BJ (cell line): ENCODE data around the gene RGMB. TPM values are rescaled to one million over a fixed set of nuclear protein-coding genes. Genes with fewer than 3 reads are reported as not detected.

Experiments
- CTCF ChIA-PET: fragments of 350-600 bp; formaldehyde crosslinking; extraction: SDS; loops from one replicate; lab custom pipeline; 2021; ENCODE audit warnings: antibody characterized with exemption, inconsistent platforms; lab: Yijun Ruan, JAX
- POLR2A ChIA-PET: fragments of 300-600 bp; sonication (Branson Sonifier 250); formaldehyde crosslinking; extraction: SDS; loops from one replicate; lab custom pipeline; 2021; ENCODE audit warnings: antibody characterized with exemption; lab: Charles Lee
- DNase-seq: peaks from one replicate; pipeline ENCODE4 v3.0.0-alpha.2; 2011; ENCODE audit warnings: low read depth
- H3K27me3 ChIP-seq: 2 replicates; pipeline ENCODE4 v1.6.0; 2011; ENCODE audit warnings: low read length; ENCODE audit not compliant: control insufficient read depth, insufficient read depth
- H3K36me3 ChIP-seq: 2 replicates; pipeline ENCODE4 v1.5.1; 2011; ENCODE audit warnings: low read length; ENCODE audit not compliant: control insufficient read depth, insufficient read depth
- H3K4me3 ChIP-seq: 2 replicates; pipeline ENCODE4 v1.5.1; 2011; ENCODE audit warnings: low read depth, mild to moderate bottlenecking, control low read depth, low read length
- polyA plus RNA-seq: library from polyadenylated mRNA; depleted of rRNA; stranded (reverse); fragments of >200 nt; gene quantifications from 2 replicates; pipeline ENCODE4 v1.2.3, GENCODE V29; 2011
- TF ChIP-seq, protein P1 (sequence below): IDR thresholded peaks from 2 replicates; pipeline ENCODE4 v1.5.1; 2011; ENCODE audit warnings: low read depth, mild to moderate bottlenecking, control low read depth, inconsistent platforms, low read length, moderate library complexity; ENCODE audit not compliant: insufficient read depth

The RGMB gene
- polyA plus RNA-seq, 1 experiment, result 89.7 TPM

DNA sequence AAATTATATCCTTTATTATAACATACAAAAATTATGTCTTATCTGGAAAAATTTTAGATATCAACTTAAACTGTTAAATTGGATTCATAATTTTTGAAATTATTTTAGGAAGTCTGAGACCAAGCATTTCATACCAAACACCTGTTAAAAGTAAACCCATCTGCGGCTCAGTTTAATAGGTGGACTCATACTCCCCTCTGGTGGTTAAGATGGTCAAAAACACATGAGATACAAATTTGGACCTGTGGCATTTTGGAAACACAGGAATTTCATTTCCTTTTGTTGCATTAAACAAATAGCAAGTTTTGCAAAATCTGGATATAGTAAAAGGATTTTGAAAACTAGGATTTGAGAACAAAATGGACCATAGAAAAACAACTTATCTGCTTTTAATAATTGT, 53.7 kb downstream of the RGMB start:
- Histone ChIP-seq H3K36me3 (no peaks in the 10 kb centered on the region), H3K4me3 (no peak overlapping the region), H3K27me3 (no peaks in the 10 kb centered on the region)
- TF ChIP-seq, protein P1, sequence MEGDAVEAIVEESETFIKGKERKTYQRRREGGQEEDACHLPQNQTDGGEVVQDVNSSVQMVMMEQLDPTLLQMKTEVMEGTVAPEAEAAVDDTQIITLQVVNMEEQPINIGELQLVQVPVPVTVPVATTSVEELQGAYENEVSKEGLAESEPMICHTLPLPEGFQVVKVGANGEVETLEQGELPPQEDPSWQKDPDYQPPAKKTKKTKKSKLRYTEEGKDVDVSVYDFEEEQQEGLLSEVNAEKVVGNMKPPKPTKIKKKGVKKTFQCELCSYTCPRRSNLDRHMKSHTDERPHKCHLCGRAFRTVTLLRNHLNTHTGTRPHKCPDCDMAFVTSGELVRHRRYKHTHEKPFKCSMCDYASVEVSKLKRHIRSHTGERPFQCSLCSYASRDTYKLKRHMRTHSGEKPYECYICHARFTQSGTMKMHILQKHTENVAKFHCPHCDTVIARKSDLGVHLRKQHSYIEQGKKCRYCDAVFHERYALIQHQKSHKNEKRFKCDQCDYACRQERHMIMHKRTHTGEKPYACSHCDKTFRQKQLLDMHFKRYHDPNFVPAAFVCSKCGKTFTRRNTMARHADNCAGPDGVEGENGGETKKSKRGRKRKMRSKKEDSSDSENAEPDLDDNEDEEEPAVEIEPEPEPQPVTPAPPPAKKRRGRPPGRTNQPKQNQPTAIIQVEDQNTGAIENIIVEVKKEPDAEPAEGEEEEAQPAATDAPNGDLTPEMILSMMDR, result peak; percentile 53
- DNase-seq, result peak; percentile 16
- ChIA-PET CTCF (interaction anchor here (0.9 kb wide), 1 partner anchor 14 kb away, joined by 3 read pairs; no protein-coding TSS in a partner anchor), POLR2A (interaction anchor here (0.5 kb wide), 1 partner anchor 54 kb away, joined by 3 read pairs; no protein-coding TSS in a partner anchor)

DNA sequence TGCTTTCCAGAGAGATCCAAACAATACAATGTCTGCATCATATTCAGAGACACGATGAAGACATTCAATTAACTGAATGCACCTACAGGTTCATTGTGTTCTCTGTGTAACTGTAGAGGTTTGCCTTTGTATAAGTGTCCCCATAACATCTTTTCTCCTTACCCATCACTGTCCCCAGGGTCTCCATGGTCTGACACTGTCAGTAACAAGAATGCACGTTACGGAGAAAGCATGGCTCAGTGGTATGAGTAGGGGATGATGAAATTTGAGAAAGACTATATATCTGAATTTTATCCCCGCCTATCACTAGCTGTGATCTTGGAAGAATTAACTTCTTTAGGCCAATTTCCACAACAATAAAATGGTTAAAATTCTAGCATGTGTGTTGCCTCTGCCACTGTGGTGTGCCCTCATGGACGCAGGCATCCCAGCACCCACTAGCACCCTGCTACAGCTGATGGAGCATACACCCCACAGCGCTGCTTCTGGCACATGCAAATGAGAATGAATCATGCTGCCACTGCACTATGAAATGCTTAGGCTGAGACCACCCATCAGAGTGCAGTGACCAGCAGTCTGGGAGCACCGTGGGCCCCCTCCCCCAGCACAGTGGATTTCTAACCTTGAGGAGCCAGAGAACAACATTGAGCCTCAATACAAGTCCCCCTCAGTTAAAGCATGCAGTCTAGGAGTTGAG, 54.3 kb downstream of the RGMB start:
- CTCF ChIA-PET, result interaction anchor here (0.7 to 1.3 kb wide), 4 partner anchors 372 to 1597 kb away, joined by 3 to 5 read pairs (median 4); no protein-coding TSS in a partner anchor
- Histone ChIP-seq H3K4me3 (no peak overlapping the region), H3K27me3 (no peaks in the 10 kb centered on the region), H3K36me3 (no peaks in the 10 kb centered on the region)
- no peak for DNase-seq
- TF ChIP-seq, protein P1, result no peak
- POLR2A ChIA-PET, result no interaction called here

DNA sequence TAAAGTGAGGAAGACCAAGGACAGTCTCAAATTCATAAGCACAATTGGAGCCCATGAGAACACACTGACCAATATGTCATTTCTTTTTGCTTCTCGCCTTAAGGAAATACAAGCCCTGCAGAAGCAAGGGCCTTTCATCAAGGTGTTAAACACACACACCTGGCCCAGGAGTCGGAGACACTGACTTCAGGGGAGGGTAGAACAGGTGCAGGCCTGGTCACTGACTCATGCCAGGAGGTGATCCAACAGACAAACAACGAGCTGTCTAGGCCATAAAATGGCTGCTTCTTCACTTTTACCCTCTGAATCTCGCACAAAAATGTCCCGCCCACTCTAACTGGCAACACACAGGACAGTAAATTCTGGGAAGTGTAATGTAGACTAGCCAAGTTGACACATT, 62.7 kb downstream of the RGMB start:
- ChIA-PET CTCF (no interaction called here), POLR2A (no interaction called here)
- Histone ChIP-seq H3K36me3 (no peaks in the 10 kb centered on the region), H3K27me3 (no peaks in the 10 kb centered on the region), H3K4me3 (no peak overlapping the region)
- no peak for DNase-seq
- TF ChIP-seq, protein P1, result no peak

DNA sequence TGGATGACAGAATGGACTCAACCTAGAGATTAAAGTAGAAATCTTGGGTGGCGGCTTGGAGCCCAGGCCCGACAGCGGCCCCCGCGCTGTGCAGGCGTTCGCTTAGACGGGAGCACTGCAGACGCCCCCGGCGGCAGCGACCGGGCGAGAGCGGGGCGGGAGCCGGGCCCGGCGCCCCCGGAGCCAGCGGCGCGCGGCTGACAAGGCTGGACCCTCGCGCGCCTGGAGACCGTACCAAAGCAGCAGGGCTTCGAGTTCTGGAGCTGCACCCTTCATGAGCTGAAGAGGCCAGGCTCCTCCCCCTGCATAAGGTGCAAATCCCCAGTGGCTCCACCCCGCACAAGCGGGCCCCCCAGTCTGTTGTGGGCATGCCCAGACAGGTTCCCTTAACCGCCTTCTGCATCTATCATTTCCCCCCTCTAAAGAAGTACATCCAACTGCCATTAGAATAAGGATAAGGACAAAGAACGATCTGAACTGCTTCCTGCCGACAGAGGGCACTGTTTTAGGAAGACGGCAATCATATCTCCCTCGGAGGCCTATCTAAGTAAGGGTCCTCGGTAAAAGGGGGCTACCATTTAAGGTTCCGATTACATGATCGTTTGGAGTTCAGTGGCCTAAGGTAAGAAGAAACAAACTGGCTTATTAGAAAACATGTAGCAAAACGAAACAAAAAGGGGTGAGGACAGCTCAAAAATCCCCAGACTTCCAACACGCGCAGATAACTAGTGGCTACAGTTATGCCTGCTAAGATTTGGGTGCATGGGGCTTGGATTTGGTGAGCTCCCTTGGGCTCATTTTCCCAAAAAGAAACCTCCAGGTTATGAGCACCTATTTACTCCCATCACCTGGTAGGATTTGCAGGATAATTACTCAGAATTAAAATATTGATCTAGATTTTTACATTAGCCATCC, 66.3 kb downstream of the RGMB start:
- ChIA-PET POLR2A (interaction anchor here (0.5 to 0.6 kb wide), 2 partner anchors 49 to 762 kb away, joined by 3 to 5 read pairs; no protein-coding TSS in a partner anchor), CTCF (interaction anchor here (1.3 to 2.0 kb wide), 2 partner anchors 9 to 1608 kb away, joined by 4 to 5 read pairs; no protein-coding TSS in a partner anchor)
- TF ChIP-seq, protein P1, result peak; percentile 45
- Histone ChIP-seq H3K36me3 (no peaks in the 10 kb centered on the region), H3K4me3 (no peak overlapping the region), H3K27me3 (no peaks in the 10 kb centered on the region)
- no peak for DNase-seq

DNA sequence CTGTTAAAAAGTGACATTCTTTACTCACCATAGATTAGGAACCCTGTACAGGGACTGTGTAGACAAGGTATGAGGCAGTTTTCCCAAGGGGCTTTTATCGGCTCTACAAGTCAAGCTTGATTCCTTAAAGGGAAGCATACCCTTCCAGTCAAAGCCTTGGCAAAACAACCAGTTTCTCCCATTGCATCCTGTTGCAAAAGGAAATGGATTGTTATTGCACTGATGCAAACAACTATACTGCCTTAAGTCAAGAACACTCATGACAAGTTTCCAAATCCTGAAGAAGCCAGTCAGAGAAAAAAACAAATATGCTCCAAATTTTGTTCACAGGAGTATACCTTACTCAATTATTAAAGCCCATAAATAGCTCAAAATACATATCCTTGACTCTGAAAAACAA, 67.5 kb downstream of the RGMB start:
- no peak overlapping the region for H3K4me3 ChIP-seq
- H3K36me3 ChIP-seq, result no peaks in the 10 kb centered on the region
- DNase-seq, result no peak
- ChIA-PET CTCF (interaction anchor here (1.3 to 2.0 kb wide), 2 partner anchors 11 to 1610 kb away, joined by 4 to 5 read pairs; no protein-coding TSS in a partner anchor), POLR2A (no interaction called here)
- TF ChIP-seq, protein P1, result no peak
- no peaks in the 10 kb centered on the region for H3K27me3 ChIP-seq
